Astrocyte of the cerebellum (primary cell): Measurements from ENCODE around the gene RNF157.

Experiments
- DNase-seq: peaks from one replicate; pipeline ENCODE4 v3.0.0-alpha.2; 2011; ENCODE audit warnings: low read depth
- H3K4me3 ChIP-seq: 2 replicates; pipeline ENCODE4 v1.5.1; 2011; ENCODE audit warnings: mild to moderate bottlenecking, low read depth, low read length, moderate library complexity
- in situ Hi-C: cut with HindIII; loops from 2 replicates; pipeline ENCODE4 v1.10.0; 2017; ENCODE audit warnings: low sequenced_read_pairs
- TF ChIP-seq, protein P1 (sequence below): IDR thresholded peaks from 2 replicates; pipeline ENCODE4 v1.5.1; 2012; ENCODE audit warnings: low read length, low read depth, moderate library complexity, mild to moderate bottlenecking; ENCODE audit errors: missing control alignments

RNF157 gene

GRCh38 chr17:76184290-76184689, 56.0 kb downstream of the RNF157 start:
- H3K4me3 ChIP-seq: no peak overlapping the region
- in situ Hi-C loops: no loop called here
- TF ChIP-seq, protein P1, sequence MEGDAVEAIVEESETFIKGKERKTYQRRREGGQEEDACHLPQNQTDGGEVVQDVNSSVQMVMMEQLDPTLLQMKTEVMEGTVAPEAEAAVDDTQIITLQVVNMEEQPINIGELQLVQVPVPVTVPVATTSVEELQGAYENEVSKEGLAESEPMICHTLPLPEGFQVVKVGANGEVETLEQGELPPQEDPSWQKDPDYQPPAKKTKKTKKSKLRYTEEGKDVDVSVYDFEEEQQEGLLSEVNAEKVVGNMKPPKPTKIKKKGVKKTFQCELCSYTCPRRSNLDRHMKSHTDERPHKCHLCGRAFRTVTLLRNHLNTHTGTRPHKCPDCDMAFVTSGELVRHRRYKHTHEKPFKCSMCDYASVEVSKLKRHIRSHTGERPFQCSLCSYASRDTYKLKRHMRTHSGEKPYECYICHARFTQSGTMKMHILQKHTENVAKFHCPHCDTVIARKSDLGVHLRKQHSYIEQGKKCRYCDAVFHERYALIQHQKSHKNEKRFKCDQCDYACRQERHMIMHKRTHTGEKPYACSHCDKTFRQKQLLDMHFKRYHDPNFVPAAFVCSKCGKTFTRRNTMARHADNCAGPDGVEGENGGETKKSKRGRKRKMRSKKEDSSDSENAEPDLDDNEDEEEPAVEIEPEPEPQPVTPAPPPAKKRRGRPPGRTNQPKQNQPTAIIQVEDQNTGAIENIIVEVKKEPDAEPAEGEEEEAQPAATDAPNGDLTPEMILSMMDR: no peak
- DNase-seq: no peak

GRCh38 chr17:76182016-76182764, 58.1 kb downstream of the RNF157 start:
- DNase-seq: peak; percentile 74
- no peak overlapping the region for H3K4me3 ChIP-seq
- in situ Hi-C loops: no loop called here
- TF ChIP-seq, protein P1: peak; percentile 91

DNA sequence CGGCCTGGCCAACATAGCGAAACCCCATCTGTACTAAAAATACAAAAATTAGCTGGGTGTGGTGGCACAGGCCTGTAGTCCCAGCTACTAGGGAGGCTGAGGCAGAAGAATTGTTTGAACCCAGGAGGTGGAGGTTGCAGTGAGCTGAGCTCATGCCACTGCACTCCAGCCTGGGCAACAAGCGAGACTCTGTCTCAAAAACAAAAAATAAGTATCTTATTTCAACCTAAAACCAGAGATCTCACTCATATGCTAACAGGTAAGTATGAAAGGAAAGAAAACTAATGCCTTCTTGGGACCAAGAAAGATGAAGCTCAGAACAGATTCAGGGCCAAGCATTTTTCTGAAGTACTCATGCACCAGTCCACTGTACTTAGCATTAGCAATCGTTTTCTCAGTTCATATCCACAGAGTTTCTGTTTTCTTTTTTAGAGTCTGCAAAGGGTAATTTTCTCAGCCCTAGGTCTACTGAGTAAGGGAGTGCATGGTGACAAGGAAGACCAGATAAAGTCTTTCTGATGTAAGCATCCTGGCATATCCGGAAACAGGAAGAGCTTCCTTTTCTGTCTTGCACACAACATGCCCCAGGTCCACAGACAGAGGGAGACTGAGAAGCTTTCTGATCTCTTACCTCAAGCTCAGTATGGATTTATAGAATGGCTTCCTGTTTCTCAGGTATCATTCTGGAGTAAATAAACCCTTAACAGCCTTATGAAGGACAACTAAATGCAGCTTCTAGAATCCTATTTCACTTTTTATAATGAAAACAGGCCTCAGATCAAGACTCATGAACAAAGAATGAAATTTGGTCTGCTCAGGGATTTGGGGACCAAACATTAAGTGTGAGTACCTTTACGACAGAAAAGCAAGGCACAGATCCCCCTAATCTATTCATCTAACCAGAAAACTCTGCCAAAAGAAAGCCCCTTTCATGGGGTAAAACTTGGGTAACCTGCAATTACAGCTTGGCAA, 60.5 kb downstream of the RNF157 start:
- DNase-seq: no peak
- TF ChIP-seq, protein P1: no peak
- in situ Hi-C loops: no loop called here
- no peak overlapping the region for H3K4me3 ChIP-seq

- TF ChIP-seq, protein P1: no peak
- DNase-seq: no peak
- no peak overlapping the region for H3K4me3 ChIP-seq
- in situ Hi-C loops: no loop called here
Observed at GRCh38 chr17:76178124-76178523, 62.2 kb downstream of the RNF157 start.

- DNase-seq: no peak
- H3K4me3 ChIP-seq: no peak overlapping the region
- in situ Hi-C loops: no loop called here
- TF ChIP-seq, protein P1: no peak
Observed at GRCh38 chr17:76176701-76177574, 63.4 kb downstream of the RNF157 start.

GRCh38 chr17:76174037-76174436, 66.3 kb downstream of the RNF157 start:
- no peak overlapping the region for H3K4me3 ChIP-seq
- in situ Hi-C loops: no loop called here
- DNase-seq: no peak
- TF ChIP-seq, protein P1: no peak
